ENCODE data around the gene ADCK1.

ADCK1 gene

DNA sequence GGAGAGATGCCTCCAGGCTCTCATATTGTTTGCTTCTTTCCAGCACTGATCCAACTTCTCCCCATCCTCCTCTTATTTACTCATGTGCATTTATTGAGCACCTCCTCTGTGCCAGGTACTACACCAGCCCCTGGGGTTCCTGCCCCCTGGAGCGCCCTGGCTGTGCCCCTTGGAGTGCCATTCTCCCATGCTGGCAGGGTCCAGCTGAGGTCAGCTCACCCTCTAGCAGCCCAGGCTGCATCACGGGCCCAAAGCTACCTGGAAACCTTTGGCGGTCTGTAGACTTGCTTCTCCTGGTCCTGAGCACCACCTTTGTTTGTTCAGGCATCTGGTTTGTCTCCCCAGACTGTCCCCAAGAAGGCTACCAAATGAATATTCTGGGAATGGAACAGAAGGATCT lies 67.0 kb downstream of the ADCK1 start:
- H3K27ac ChIP-seq, result no peak overlapping the region
- TF ChIP-seq, protein P1, sequence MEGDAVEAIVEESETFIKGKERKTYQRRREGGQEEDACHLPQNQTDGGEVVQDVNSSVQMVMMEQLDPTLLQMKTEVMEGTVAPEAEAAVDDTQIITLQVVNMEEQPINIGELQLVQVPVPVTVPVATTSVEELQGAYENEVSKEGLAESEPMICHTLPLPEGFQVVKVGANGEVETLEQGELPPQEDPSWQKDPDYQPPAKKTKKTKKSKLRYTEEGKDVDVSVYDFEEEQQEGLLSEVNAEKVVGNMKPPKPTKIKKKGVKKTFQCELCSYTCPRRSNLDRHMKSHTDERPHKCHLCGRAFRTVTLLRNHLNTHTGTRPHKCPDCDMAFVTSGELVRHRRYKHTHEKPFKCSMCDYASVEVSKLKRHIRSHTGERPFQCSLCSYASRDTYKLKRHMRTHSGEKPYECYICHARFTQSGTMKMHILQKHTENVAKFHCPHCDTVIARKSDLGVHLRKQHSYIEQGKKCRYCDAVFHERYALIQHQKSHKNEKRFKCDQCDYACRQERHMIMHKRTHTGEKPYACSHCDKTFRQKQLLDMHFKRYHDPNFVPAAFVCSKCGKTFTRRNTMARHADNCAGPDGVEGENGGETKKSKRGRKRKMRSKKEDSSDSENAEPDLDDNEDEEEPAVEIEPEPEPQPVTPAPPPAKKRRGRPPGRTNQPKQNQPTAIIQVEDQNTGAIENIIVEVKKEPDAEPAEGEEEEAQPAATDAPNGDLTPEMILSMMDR (conservative IDR thresholded peaks at IDR 0.05), result no peak
- no peak for TF ChIP-seq ZFX (IDR thresholded peaks at IDR 0.05)

DNA sequence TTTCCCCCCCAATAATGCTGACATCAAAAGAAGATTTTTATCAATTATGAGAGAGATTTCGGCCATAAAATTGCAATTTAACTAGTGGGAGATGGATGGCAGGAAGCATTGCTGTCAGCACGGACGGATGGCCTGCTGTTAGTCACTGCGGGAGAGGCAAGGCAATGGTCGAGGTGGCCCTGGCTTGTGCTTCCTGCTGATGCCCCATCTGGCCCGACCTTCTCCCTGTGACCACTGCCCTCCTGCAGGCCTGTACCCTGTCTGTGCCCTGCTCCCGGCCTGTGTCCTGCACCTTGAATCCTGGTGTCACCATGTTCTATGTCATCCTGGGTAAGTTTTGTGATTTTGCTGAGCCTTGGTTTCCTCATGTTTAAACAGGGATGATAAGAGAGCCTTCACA lies 67.6 kb downstream of the ADCK1 start:
- TF ChIP-seq ZFX (IDR thresholded peaks at IDR 0.05), result no peak
- TF ChIP-seq, protein P1 (conservative IDR thresholded peaks at IDR 0.05), result no peak
- H3K27ac ChIP-seq, result no peak overlapping the region

DNA sequence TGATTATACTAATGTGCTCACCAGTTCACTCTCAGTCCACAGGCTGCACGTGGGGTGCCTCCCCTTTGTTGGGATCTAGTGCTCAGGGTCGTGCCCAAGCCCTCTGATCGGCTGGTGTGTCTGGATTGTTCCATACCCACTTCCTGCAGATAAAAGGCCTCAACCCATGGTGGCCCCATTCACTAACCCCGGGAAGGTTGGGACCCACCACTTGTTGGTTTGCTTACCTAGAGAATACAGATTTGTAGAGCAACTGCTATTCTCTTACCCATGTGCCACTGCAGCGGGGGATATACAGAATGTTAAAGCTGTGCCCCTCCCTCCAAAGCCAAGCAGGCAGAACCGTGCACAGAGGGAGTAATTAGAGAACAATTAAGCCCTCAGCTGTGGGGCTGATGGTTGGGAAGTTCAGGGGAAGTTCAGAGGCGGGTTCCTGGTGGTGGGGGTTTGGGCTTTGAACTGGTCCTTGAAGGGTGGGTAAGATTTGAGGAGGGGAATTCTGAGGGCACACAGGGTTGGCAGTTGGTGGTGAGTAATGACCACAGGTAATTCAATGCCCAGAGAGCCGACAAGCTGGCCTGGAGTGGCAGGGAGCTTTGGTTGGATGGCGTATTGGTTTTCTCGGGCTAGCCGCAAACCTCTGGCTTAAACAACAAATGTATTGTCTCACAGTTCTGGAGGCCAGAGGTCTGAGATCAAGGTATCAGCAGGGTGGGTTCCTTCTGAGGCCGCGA lies 68.8 kb downstream of the ADCK1 start:
- TF ChIP-seq, protein P1 (conservative IDR thresholded peaks at IDR 0.05), result no peak
- no peak for TF ChIP-seq ZFX (IDR thresholded peaks at IDR 0.05)
- no peak overlapping the region for H3K27ac ChIP-seq

DNA sequence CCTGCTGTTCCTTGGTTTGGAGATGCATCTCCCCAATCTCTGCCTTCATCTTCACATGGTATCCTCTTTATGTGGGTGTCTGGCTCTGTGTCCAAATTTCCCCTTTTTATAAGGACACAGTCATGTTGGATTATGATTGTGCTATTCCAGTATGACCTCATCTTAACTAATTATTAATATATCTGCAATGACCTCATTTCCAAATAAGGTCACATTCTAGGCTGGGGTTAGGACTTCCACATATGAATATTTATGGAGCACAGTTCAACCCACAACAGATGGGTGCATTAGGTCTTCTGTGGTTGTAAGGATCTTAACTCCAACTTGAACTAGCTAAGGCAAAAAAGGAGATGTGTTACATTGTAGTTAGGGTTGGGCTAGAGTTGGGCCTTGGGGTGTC lies 69.4 kb downstream of the ADCK1 start:
- H3K27ac ChIP-seq, result no peak overlapping the region
- no peak for TF ChIP-seq ZFX (IDR thresholded peaks at IDR 0.05)

DNA sequence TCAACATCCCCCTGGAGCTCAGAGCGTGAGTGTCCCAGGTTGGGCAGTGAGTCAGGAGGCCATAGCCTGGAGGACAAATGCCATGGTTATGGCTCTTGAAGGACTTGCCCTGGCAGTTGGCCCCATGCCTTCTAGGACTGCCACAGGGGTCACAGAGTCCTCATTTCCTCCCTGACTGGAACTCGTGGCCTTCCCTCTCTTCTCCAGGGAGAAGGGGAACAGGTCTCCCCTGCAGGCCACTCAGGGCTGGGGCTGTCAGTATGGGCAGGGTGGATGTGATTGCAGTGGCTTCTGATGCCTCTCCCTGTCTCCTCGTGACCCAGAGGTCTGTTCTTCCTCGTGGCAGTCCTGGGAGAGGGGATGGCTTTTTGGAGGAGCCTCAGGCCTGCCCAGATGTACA lies 70.7 kb downstream of the ADCK1 start:
- no peak overlapping the region for H3K27ac ChIP-seq
- no peak for TF ChIP-seq ZFX (IDR thresholded peaks at IDR 0.05)
- TF ChIP-seq, protein P1 (conservative IDR thresholded peaks at IDR 0.05), result no peak

DNA sequence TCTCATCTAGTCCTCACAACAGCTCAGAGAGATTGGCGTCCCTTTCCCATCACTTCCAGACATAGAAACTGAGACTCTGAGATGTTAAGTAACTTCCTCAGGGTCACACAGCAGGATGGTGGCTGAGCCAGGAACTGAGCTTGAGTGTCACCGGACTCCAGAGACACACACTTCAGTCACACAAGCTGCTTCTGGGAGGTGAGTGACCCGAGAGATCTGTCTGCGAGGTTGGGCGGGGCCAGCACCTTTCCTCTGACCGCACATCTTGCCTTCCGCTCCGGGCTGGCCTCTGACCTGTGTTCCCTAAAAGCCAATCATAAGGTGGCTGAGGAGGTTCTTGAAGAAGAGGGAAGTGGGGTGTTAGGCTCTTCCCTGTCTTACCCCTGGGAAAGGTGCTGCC lies 72.2 kb downstream of the ADCK1 start:
- no peak overlapping the region for H3K27ac ChIP-seq
- no peak for TF ChIP-seq ZFX (IDR thresholded peaks at IDR 0.05)
- TF ChIP-seq, protein P1 (conservative IDR thresholded peaks at IDR 0.05), result no peak

DNA sequence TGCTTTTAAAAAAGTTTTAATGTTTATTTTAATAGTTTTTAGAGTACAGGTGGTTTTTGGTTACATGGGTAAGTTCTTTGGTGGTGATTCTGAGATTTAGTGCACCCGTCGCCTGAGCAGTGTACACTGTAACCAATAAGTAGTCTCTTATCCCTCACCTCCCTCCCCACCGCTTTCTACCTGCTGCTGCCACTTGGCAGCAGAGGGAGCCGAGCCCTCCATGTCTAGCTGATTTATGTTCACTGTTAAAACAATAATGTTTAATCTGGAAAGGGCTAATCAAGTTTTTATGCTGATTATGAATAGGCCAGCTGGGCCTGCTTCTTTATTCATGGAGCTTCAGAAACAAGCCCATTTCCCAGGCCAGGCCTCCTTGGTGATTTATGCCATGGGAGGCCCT lies 73.1 kb downstream of the ADCK1 start:
- TF ChIP-seq ZFX (IDR thresholded peaks at IDR 0.05), result no peak
- TF ChIP-seq, protein P1 (conservative IDR thresholded peaks at IDR 0.05), result no peak
- no peak overlapping the region for H3K27ac ChIP-seq

DNA sequence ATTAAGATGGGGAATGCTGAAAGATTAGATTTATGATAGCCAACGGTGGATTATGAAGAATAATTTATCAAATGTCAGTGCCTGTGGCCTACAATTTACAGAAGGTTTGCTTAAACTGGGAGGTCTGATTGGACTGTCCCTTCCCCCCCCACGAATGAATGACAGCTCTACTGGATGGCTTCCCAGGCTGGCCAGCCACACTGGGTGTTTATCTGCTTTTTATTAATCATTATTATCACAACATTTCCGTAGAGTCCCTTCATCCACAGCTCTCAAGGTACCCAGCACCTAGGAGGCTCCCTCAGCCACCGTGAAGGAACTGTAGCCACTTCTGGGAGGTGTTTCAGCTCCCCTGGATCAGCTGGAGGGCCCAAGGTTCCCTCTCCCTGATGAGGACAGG lies 78.9 kb downstream of the ADCK1 start:
- no peak overlapping the region for H3K27ac ChIP-seq
- no peak for TF ChIP-seq ZFX (IDR thresholded peaks at IDR 0.05)
- TF ChIP-seq, protein P1 (conservative IDR thresholded peaks at IDR 0.05), result no peak

Measured in C4-2B (cell line).